ENCODE results near the gene GMPPA.

- no peak for TF ChIP-seq CTCF (IDR thresholded peaks at IDR 0.05)
- TF ChIP-seq POLR2AphosphoS5 (IDR thresholded peaks at IDR 0.05), result no peak
- no peak for TF ChIP-seq POLR2A (IDR thresholded peaks at IDR 0.05)
Observed at GRCh38 chr2:219544567-219544966, 45.9 kb downstream of the GMPPA start.
